ENCODE results near the gene LIMCH1.

Gene LIMCH1

GRCh38 chr4:41586675-41587225 lies 48.8 kb downstream of the LIMCH1 start:
- Histone ChIP-seq H3K9me3 (ENCODE audit: insufficient read depth, low read depth, low read length) (no peaks in the 10 kb centered on the region), H3K4me1 (ENCODE audit: insufficient read depth, low read length, poor library complexity, severe bottlenecking) (no peaks in the 10 kb centered on the region), H3K79me2 (ENCODE audit: insufficient read depth, low read length) (no peaks in the 10 kb centered on the region), H3K4me3 (ENCODE audit: low read length, poor library complexity, severe bottlenecking) (no peak overlapping the region), H2AFZ (ENCODE audit: low read length) (no peak overlapping the region), H4K20me1 (ENCODE audit: insufficient read depth, low read length, poor library complexity, severe bottlenecking) (no peaks in the 10 kb centered on the region), H3K27me3 (ENCODE audit: insufficient read depth, low read length, poor library complexity, severe bottlenecking) (no peaks in the 10 kb centered on the region), H3F3A (ENCODE audit: low read depth) (no peaks in the 10 kb centered on the region), H3K4me2 (ENCODE audit: low read depth, low read length, poor library complexity, severe bottlenecking) (no peak overlapping the region), H3K36me3 (ENCODE audit: insufficient read depth, low read length) (no peaks in the 10 kb centered on the region), H3K9me2 (replicated peaks; ENCODE audit: low read depth, low read length) (no peaks in the 10 kb centered on the region), H3K9ac (ENCODE audit: low read depth, low read length, poor library complexity, severe bottlenecking) (no peak overlapping the region)
- TF ChIP-seq CTCF (conservative IDR thresholded peaks at IDR 0.05; ENCODE audit: low read length): no peak
- TF ChIP-seq EZH2phosphoT487 (IDR thresholded peaks at IDR 0.05; ENCODE audit: borderline replicate concordance): no peak

DNA sequence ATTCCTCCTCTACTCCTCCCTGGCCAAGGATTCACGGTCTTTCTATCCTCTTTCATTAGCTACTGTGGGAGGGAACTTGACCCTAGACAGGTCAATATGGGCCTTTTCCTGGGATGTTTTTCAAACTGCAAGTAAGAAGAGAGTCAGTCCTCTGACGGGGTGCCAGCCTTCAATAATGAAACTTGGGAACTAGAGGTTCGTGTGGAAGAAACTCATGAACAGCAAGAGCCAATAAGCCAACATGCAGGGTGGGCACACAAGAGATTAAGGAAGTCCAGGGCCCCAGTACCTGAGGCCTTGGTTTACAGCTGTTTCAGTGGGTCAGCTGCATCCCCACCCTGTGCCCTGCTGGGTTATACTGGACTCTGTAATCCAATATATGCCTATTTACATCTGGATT lies 49.3 kb downstream of the LIMCH1 start:
- no peak overlapping the region for H2AFZ ChIP-seq (ENCODE audit: low read length)
- no peaks in the 10 kb centered on the region for H3K9me3 ChIP-seq (ENCODE audit: insufficient read depth, low read depth, low read length)
- H3K9ac ChIP-seq (ENCODE audit: low read depth, low read length, poor library complexity, severe bottlenecking): no peak overlapping the region
- H3K4me1 ChIP-seq (ENCODE audit: insufficient read depth, low read length, poor library complexity, severe bottlenecking): no peaks in the 10 kb centered on the region
- H3K79me2 ChIP-seq (ENCODE audit: insufficient read depth, low read length): no peaks in the 10 kb centered on the region
- H4K20me1 ChIP-seq (ENCODE audit: insufficient read depth, low read length, poor library complexity, severe bottlenecking): no peaks in the 10 kb centered on the region
- TF ChIP-seq EZH2phosphoT487 (IDR thresholded peaks at IDR 0.05; ENCODE audit: borderline replicate concordance) (no peak), CTCF (conservative IDR thresholded peaks at IDR 0.05; ENCODE audit: low read length) (no peak)
- no peaks in the 10 kb centered on the region for H3K27me3 ChIP-seq (ENCODE audit: insufficient read depth, low read length, poor library complexity, severe bottlenecking)
- no peak overlapping the region for H3K4me3 ChIP-seq (ENCODE audit: low read length, poor library complexity, severe bottlenecking)
- H3K36me3 ChIP-seq (ENCODE audit: insufficient read depth, low read length): no peaks in the 10 kb centered on the region
- H3K9me2 ChIP-seq (replicated peaks; ENCODE audit: low read depth, low read length): no peaks in the 10 kb centered on the region
- H3F3A ChIP-seq (ENCODE audit: low read depth): no peaks in the 10 kb centered on the region
- H3K4me2 ChIP-seq (ENCODE audit: low read depth, low read length, poor library complexity, severe bottlenecking): no peak overlapping the region

DNA sequence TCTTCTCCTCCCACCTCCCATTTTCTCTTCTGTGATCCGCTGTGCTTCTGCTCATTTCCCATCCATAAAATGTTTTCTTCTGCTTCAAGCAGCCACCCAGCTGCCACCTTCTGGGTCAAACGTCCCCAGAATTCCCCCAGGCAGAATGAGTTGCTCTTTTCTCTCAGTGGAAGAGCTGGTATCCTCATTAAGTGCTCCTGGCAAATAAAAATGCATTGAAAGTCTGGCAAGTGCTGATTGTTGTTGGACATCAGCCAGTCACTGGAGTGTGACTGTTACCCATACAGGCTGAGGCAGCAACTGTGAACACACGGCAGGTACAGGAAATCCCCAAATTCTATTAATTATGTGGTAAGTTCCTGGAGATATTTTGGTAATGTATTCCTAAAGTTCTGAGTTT lies 52.6 kb downstream of the LIMCH1 start:
- Histone ChIP-seq H3K79me2 (ENCODE audit: insufficient read depth, low read length) (no peaks in the 10 kb centered on the region), H4K20me1 (ENCODE audit: insufficient read depth, low read length, poor library complexity, severe bottlenecking) (no peaks in the 10 kb centered on the region), H3K4me1 (ENCODE audit: insufficient read depth, low read length, poor library complexity, severe bottlenecking) (no peaks in the 10 kb centered on the region), H3K9ac (ENCODE audit: low read depth, low read length, poor library complexity, severe bottlenecking) (no peak overlapping the region), H3K36me3 (ENCODE audit: insufficient read depth, low read length) (no peaks in the 10 kb centered on the region), H3K9me2 (replicated peaks; ENCODE audit: low read depth, low read length) (no peaks in the 10 kb centered on the region), H2AFZ (ENCODE audit: low read length) (no peak overlapping the region), H3K4me2 (ENCODE audit: low read depth, low read length, poor library complexity, severe bottlenecking) (no peak overlapping the region), H3K4me3 (ENCODE audit: low read length, poor library complexity, severe bottlenecking) (no peak overlapping the region), H3F3A (ENCODE audit: low read depth) (no peaks in the 10 kb centered on the region), H3K27me3 (ENCODE audit: insufficient read depth, low read length, poor library complexity, severe bottlenecking) (no peaks in the 10 kb centered on the region), H3K9me3 (ENCODE audit: insufficient read depth, low read depth, low read length) (no peaks in the 10 kb centered on the region)
- no peak for TF ChIP-seq CTCF (conservative IDR thresholded peaks at IDR 0.05; ENCODE audit: low read length)
- no peak for TF ChIP-seq EZH2phosphoT487 (IDR thresholded peaks at IDR 0.05; ENCODE audit: borderline replicate concordance)

Data from Loucy (cell line).